ENCODE results near the gene TMEM134. TPM values are rescaled to one million over a fixed set of nuclear protein-coding genes. Genes with fewer than 3 reads are reported as not detected.

TMEM134 gene
- total RNA-seq, 1 experiment from 2014 or later = 36.0 TPM

- no peak for DNase-seq (ENCODE audit: low spot score)
- ChIA-PET CTCF (no interaction called here), POLR2A (ENCODE audit: low non-redundant PET) (no interaction called here)
- Histone ChIP-seq H3K9me3 (ENCODE audit: low read depth, low read length, poor library complexity, severe bottlenecking) (no peaks in the 10 kb centered on the region), H3K27me3 (replicated peaks; ENCODE audit: insufficient read depth, low read depth, low read length, poor library complexity) (no peaks in the 10 kb centered on the region), H3K4me3 (ENCODE audit: low read depth, low read length, poor library complexity, severe bottlenecking) (peak overlapping the region; percentile 80), H3K27ac (ENCODE audit: low read depth, low read length, poor library complexity, severe bottlenecking) (peak overlapping the region; percentile 78), H3K4me1 (ENCODE audit: insufficient read depth, low read length, poor library complexity, severe bottlenecking) (peaks cover 11% of the 10 kb centered on the region), H3K36me3 (ENCODE audit: insufficient read depth, low read length, poor library complexity, severe bottlenecking) (no peaks in the 10 kb centered on the region)
- intact Hi-C loops (cut with micrococcal nuclease; ENCODE audit: unreplicated experiment) = no loop called here
- TF ChIP-seq CTCF (conservative IDR thresholded peaks at IDR 0.05; ENCODE audit: low read depth, low read length) = no peak
- no peak for TF ChIP-seq EZH2 (IDR thresholded peaks at IDR 0.05; ENCODE audit: borderline replicate concordance, low read depth, low read length, poor library complexity, severe bottlenecking)
- no TSS peak for BruUV-seq (replicated peaks)
Measured at GRCh38 chr11:67465189-67465510, 3.9 kb downstream of the TMEM134 start.

GRCh38 chr11:67464411-67465188, 4.5 kb downstream of the TMEM134 start:
- H3K4me3 ChIP-seq (ENCODE audit: low read depth, low read length, poor library complexity, severe bottlenecking) = peak overlapping the region; percentile 80
- BruUV-seq (replicated peaks) = no TSS peak
- peak overlapping the region; percentile 78 for H3K27ac ChIP-seq (ENCODE audit: low read depth, low read length, poor library complexity, severe bottlenecking)
- DNase-seq (ENCODE audit: low spot score) = peak; percentile 85
- TF ChIP-seq CTCF (conservative IDR thresholded peaks at IDR 0.05; ENCODE audit: low read depth, low read length) = no peak
- H3K4me1 ChIP-seq (ENCODE audit: insufficient read depth, low read length, poor library complexity, severe bottlenecking) = peaks cover 11% of the 10 kb centered on the region
- H3K27me3 ChIP-seq (replicated peaks; ENCODE audit: insufficient read depth, low read depth, low read length, poor library complexity) = no peaks in the 10 kb centered on the region
- no peaks in the 10 kb centered on the region for H3K9me3 ChIP-seq (ENCODE audit: low read depth, low read length, poor library complexity, severe bottlenecking)
- ChIA-PET CTCF (no interaction called here), POLR2A (ENCODE audit: low non-redundant PET) (no interaction called here)
- intact Hi-C loops (cut with micrococcal nuclease; ENCODE audit: unreplicated experiment) = no loop called here
- no peaks in the 10 kb centered on the region for H3K36me3 ChIP-seq (ENCODE audit: insufficient read depth, low read length, poor library complexity, severe bottlenecking)

GRCh38 chr11:67463680-67464410, 5.2 kb downstream of the TMEM134 start:
- Histone ChIP-seq H3K4me1 (ENCODE audit: insufficient read depth, low read length, poor library complexity, severe bottlenecking) (peaks cover 11% of the 10 kb centered on the region), H3K27ac (ENCODE audit: low read depth, low read length, poor library complexity, severe bottlenecking) (peak overlapping the region; percentile 78), H3K4me3 (ENCODE audit: low read depth, low read length, poor library complexity, severe bottlenecking) (peak overlapping the region; percentile 80), H3K36me3 (ENCODE audit: insufficient read depth, low read length, poor library complexity, severe bottlenecking) (no peaks in the 10 kb centered on the region), H3K27me3 (replicated peaks; ENCODE audit: insufficient read depth, low read depth, low read length, poor library complexity) (no peaks in the 10 kb centered on the region), H3K9me3 (ENCODE audit: low read depth, low read length, poor library complexity, severe bottlenecking) (no peaks in the 10 kb centered on the region)
- CTCF ChIA-PET = no interaction called here
- POLR2A ChIA-PET (ENCODE audit: low non-redundant PET) = no interaction called here
- no TSS peak for BruUV-seq (replicated peaks)
- intact Hi-C loops (cut with micrococcal nuclease; ENCODE audit: unreplicated experiment) = no loop called here
- DNase-seq (ENCODE audit: low spot score) = no peak
- no peak for TF ChIP-seq CTCF (conservative IDR thresholded peaks at IDR 0.05; ENCODE audit: low read depth, low read length)
- TF ChIP-seq EZH2 (IDR thresholded peaks at IDR 0.05; ENCODE audit: borderline replicate concordance, low read depth, low read length, poor library complexity, severe bottlenecking) = no peak

Data from A673 (cell line).